Erythroblast (primary cell): Measurements from ENCODE around the gene MINDY4.

Source experiments
- GATA1 ChIP-seq: IDR thresholded peaks from 2 replicates; pipeline ENCODE4 v1.6.1; 2011; ENCODE audit warnings: low read depth, mild to moderate bottlenecking, control low read depth, low read length, moderate library complexity
- POLR2A ChIP-seq: IDR thresholded peaks from 2 replicates; pipeline ENCODE4 v1.6.1; 2011; ENCODE audit warnings: mild to moderate bottlenecking, low read length

DNA sequence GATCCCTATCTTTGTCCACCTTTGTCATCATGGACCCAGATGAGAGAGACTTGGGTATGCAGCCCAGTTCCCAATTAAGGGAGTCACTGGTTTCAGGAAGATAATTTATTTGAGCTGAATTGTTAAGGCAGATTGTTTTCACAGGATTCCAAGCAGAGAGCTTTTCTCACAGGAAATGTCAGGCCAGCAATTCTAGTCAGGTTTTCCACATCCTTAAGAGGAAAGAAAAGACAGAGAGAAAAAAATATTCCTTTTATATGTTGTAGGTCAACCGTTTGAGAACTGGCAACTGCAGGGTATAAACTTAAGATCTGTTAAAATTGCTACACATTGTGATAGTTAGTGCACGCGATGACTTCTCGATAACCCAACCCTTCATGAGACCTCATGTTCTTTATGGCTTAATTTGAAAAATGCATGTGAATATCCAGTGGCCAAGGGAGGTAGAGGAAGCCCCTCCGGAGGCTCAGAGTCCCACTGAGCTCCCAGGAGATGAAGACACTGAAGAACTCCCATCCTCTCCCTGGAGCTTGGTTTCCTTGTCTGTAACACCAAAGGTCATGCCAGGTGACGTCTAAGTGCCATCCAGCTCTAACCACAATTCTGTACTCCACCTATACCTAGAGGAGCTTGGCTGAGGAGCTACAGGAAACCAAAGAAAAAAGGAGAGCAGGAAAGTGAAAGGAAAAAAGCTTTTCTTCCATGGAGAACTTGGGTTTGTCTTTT lies 45.6 kb downstream of the MINDY4 start:
- TF ChIP-seq POLR2A (no peak), GATA1 (no peak)
